DND-41 (cell line): ENCODE results near the gene PADI2.
A peak's percentile ranks its signal among the peaks of the same experiment; 100 is the strongest.

ENCODE experiments used
- ATAC-seq: fragments of 200-7000 bp; cut with Tn5 transposase; 3 replicates; pipeline ENCODE4 v1.9.1; 2021; ENCODE audit warnings: low read depth; ENCODE audit not compliant: insufficient read depth
- DNase-seq: peaks from one replicate; pipeline ENCODE4 v3.0.0-alpha.2; 2020
- H2AFZ ChIP-seq: 2 replicates; pipeline ENCODE4 v1.6.0; 2012; ENCODE audit warnings: low read depth, low read length
- H3K27ac ChIP-seq: 2 replicates; pipeline ENCODE4 v1.5.1; 2012; ENCODE audit warnings: low read length, inconsistent platforms
- H3K27me3 ChIP-seq: fragments of 200-600 bp; sonication (generic); 2 replicates; pipeline ENCODE4 v1.6.0; 2012; ENCODE audit warnings: low read length, mild to moderate bottlenecking, inconsistent platforms; ENCODE audit not compliant: insufficient read depth, poor library complexity
- H3K36me3 ChIP-seq: 2 replicates; pipeline ENCODE4 v1.5.1; 2012; ENCODE audit warnings: low read length, inconsistent platforms; ENCODE audit not compliant: insufficient read depth
- H3K4me1 ChIP-seq: 2 replicates; pipeline ENCODE4 v1.5.1; 2012; ENCODE audit warnings: mild to moderate bottlenecking, low read length; ENCODE audit not compliant: insufficient read depth
- H3K4me2 ChIP-seq: 2 replicates; pipeline ENCODE4 v1.6.0; 2012; ENCODE audit warnings: mild to moderate bottlenecking, moderate library complexity, low read length, inconsistent platforms; ENCODE audit not compliant: insufficient read depth
- H3K4me3 ChIP-seq, 2 experiments: fragments of 200-600 bp in 1 of 2; shearing (Covaris generic) in 1 of 2; 2 replicates each; pipeline ENCODE4 v1.5.1; 2012 to 2016; ENCODE audit warnings: inconsistent platforms in 2 of 2, low read length in 2 of 2, mild to moderate bottlenecking in 2 of 2, low read depth in 1 of 2, moderate library complexity in 1 of 2
- H3K79me2 ChIP-seq: 2 replicates; pipeline ENCODE4 v1.6.0; 2012; ENCODE audit warnings: low read length, inconsistent platforms; ENCODE audit not compliant: insufficient read depth
- H3K9ac ChIP-seq: 2 replicates; pipeline ENCODE4 v1.6.0; 2012; ENCODE audit warnings: low read depth, mild to moderate bottlenecking, inconsistent platforms, low read length, moderate library complexity
- H3K9me3 ChIP-seq: 2 replicates; pipeline ENCODE4 v1.5.1; 2012; ENCODE audit warnings: low read length, moderate library complexity, mild to moderate bottlenecking, inconsistent platforms; ENCODE audit not compliant: insufficient read depth, severe bottlenecking
- H4K20me1 ChIP-seq: 2 replicates; pipeline ENCODE4 v1.6.0; 2012; ENCODE audit warnings: low read length; ENCODE audit not compliant: insufficient read depth
- CTCF ChIP-seq: IDR thresholded peaks from 2 replicates; pipeline ENCODE4 v1.5.1; 2012; ENCODE audit warnings: borderline replicate concordance, low read length, moderate library complexity, mild to moderate bottlenecking; ENCODE audit not compliant: poor library complexity, severe bottlenecking; ENCODE audit errors: extremely low read depth
- EZH2 ChIP-seq: IDR thresholded peaks from 3 replicates; pipeline ENCODE4 v1.6.1; 2012; ENCODE audit warnings: borderline replicate concordance, low read depth, mild to moderate bottlenecking, moderate library complexity, low read length, inconsistent platforms; ENCODE audit not compliant: severe bottlenecking

PADI2 gene

GRCh38 chr1:17045634-17046333 is 73.5 kb downstream of the PADI2 start:
- H2AFZ ChIP-seq: no peak overlapping the region
- peaks cover 51% of the 10 kb centered on the region for H3K36me3 ChIP-seq
- no peak for TF ChIP-seq EZH2
- peak; percentile 72 for TF ChIP-seq CTCF
- H3K9me3 ChIP-seq: no peaks in the 10 kb centered on the region
- H3K4me2 ChIP-seq: no peak overlapping the region
- H3K4me1 ChIP-seq: no peaks in the 10 kb centered on the region
- DNase-seq (no peak), ATAC-seq (peak; percentile 42; the same call in 1 of the 3 replicates)
- no peaks in the 10 kb centered on the region for H3K27me3 ChIP-seq
- H3K9ac ChIP-seq: no peak overlapping the region
- peaks cover 16% of the 10 kb centered on the region; the same call in 1 of the 2 replicates for H4K20me1 ChIP-seq
- peaks cover 64% of the 10 kb centered on the region for H3K79me2 ChIP-seq
- H3K27ac ChIP-seq: no peak overlapping the region
- H3K4me3 ChIP-seq: no peak overlapping the region

GRCh38 chr1:17045150-17045549 is 74.1 kb downstream of the PADI2 start:
- Histone ChIP-seq H3K27ac (no peak overlapping the region), H3K79me2 (peaks cover 60% of the 10 kb centered on the region), H3K36me3 (peaks cover 57% of the 10 kb centered on the region)

GRCh38 chr1:17043676-17044075 is 75.6 kb downstream of the PADI2 start:
- H3K36me3 ChIP-seq: peaks cover 59% of the 10 kb centered on the region
- no peak for ATAC-seq

More at GRCh38 chr1:17045150-17045549, 74.1 kb downstream of the PADI2 start:
- no peak for ATAC-seq
- Histone ChIP-seq H4K20me1 (peaks cover 16% of the 10 kb centered on the region; the same call in 1 of the 2 replicates), H3K9ac (no peak overlapping the region), H3K9me3 (no peaks in the 10 kb centered on the region), H3K4me1 (no peaks in the 10 kb centered on the region), H2AFZ (no peak overlapping the region), H3K4me3 (no peak overlapping the region), H3K4me2 (no peak overlapping the region), H3K27me3 (no peaks in the 10 kb centered on the region)
- TF ChIP-seq CTCF (no peak), EZH2 (no peak)
- no peak for DNase-seq

More at GRCh38 chr1:17043676-17044075, 75.6 kb downstream of the PADI2 start:
- Histone ChIP-seq H3K4me2 (no peak overlapping the region), H3K9me3 (no peaks in the 10 kb centered on the region), H3K27me3 (no peaks in the 10 kb centered on the region), H3K4me1 (no peaks in the 10 kb centered on the region), H4K20me1 (peaks cover 11% of the 10 kb centered on the region; the same call in 1 of the 2 replicates), H3K27ac (no peak overlapping the region), H3K79me2 (peaks cover 48% of the 10 kb centered on the region), H2AFZ (no peak overlapping the region), H3K4me3 (no peak overlapping the region), H3K9ac (no peak overlapping the region)
- TF ChIP-seq CTCF (no peak), EZH2 (no peak)
- DNase-seq: no peak
